Measurements from ENCODE around the gene SLC25A21.

GRCh38 chr14:36675581-36675980 is 496.8 kb downstream of the SLC25A21 start:
- no peak for TF ChIP-seq POLR2AphosphoS5 (IDR thresholded peaks at IDR 0.05; ENCODE audit: low read depth, low read length)
- TF ChIP-seq SIN3A (IDR thresholded peaks at IDR 0.05; ENCODE audit: borderline replicate concordance, insufficient read depth, low read length): no peak
- TF ChIP-seq, protein P1, sequence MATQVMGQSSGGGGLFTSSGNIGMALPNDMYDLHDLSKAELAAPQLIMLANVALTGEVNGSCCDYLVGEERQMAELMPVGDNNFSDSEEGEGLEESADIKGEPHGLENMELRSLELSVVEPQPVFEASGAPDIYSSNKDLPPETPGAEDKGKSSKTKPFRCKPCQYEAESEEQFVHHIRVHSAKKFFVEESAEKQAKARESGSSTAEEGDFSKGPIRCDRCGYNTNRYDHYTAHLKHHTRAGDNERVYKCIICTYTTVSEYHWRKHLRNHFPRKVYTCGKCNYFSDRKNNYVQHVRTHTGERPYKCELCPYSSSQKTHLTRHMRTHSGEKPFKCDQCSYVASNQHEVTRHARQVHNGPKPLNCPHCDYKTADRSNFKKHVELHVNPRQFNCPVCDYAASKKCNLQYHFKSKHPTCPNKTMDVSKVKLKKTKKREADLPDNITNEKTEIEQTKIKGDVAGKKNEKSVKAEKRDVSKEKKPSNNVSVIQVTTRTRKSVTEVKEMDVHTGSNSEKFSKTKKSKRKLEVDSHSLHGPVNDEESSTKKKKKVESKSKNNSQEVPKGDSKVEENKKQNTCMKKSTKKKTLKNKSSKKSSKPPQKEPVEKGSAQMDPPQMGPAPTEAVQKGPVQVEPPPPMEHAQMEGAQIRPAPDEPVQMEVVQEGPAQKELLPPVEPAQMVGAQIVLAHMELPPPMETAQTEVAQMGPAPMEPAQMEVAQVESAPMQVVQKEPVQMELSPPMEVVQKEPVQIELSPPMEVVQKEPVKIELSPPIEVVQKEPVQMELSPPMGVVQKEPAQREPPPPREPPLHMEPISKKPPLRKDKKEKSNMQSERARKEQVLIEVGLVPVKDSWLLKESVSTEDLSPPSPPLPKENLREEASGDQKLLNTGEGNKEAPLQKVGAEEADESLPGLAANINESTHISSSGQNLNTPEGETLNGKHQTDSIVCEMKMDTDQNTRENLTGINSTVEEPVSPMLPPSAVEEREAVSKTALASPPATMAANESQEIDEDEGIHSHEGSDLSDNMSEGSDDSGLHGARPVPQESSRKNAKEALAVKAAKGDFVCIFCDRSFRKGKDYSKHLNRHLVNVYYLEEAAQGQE (IDR thresholded peaks at IDR 0.05; ENCODE audit: insufficient read depth in 1 of 2, low read depth in 2 of 2, low read length in 2 of 2): no peak
- no peak for TF ChIP-seq TAF1 (IDR thresholded peaks at IDR 0.05; ENCODE audit: borderline replicate concordance, insufficient read depth, low read length)
